Measurements from ENCODE around the gene PDE1C.
"Not testable (repeated sequence)": the region's sequence is repeated elsewhere in the genome, so short reads cannot be mapped to it uniquely, and the experiment has no call there.

The PDE1C gene

GRCh38 chr7:32076802-32077201 lies 6.6 kb upstream of the PDE1C start:
- not testable (repeated sequence) for H3K27me3 ChIP-seq (ENCODE audit: insufficient read depth, low read length); H3K23ac ChIP-seq (ENCODE audit: low read length); H3K9ac ChIP-seq (ENCODE audit: low read length)

GRCh38 chr7:32075612-32076011 lies 5.4 kb upstream of the PDE1C start:
- Histone ChIP-seq H3K9me3 (ENCODE audit: insufficient read depth, low read depth, low read length) (peaks cover 6% of the 10 kb centered on the region), H3K18ac (ENCODE audit: low read length) (no peak overlapping the region), H3K27ac (ENCODE audit: low read depth, low read length) (no peak overlapping the region), H3K36me3 (ENCODE audit: control insufficient read depth in 1 of 2, insufficient read depth in 2 of 2, low read length in 2 of 2) (no peaks in the 10 kb centered on the region), H2BK120ac (ENCODE audit: insufficient read depth, low read length, poor library complexity) (no peak overlapping the region), H2BK12ac (ENCODE audit: low read length) (no peak overlapping the region), H3K14ac (ENCODE audit: low read length) (no peak overlapping the region), H4K8ac (ENCODE audit: low read depth, low read length) (no peak overlapping the region), H4K12ac (ENCODE audit: low read depth, low read length) (no peak overlapping the region), H2AK5ac (ENCODE audit: low read length) (no peak overlapping the region), H3K23ac (ENCODE audit: low read length) (no peak overlapping the region), H3K4me3 (ENCODE audit: low read depth, low read length) (no peak overlapping the region), H3K4me2 (ENCODE audit: low read length) (no peak overlapping the region), H4K91ac (ENCODE audit: low read depth, low read length) (no peak overlapping the region), H3K4me1 (ENCODE audit: control insufficient read depth in 1 of 2, insufficient read depth in 2 of 2, low read length in 2 of 2) (peaks cover 0 to 1% of the 10 kb centered on the region in 2 experiments), H2BK5ac (ENCODE audit: low read depth, low read length, poor library complexity) (no peak overlapping the region), H3K27me3 (ENCODE audit: insufficient read depth, low read length) (peaks cover 17% of the 10 kb centered on the region), H3K79me2 (ENCODE audit: control insufficient read depth, insufficient read depth, low read length, poor library complexity) (no peaks in the 10 kb centered on the region), H3K79me1 (ENCODE audit: low read length) (no peaks in the 10 kb centered on the region), H3K9ac (ENCODE audit: low read length) (no peak overlapping the region), H2AFZ (ENCODE audit: insufficient read depth, low read length, poor library complexity) (no peak overlapping the region), H3K4ac (ENCODE audit: low read depth, low read length) (no peak overlapping the region)
- DNase-seq, result no peak
- WGBS (ENCODE audit: extremely low coverage, insufficient coverage, insufficient read length), result no CpG with 5 or more reads among the region's 4 CpGs

More at GRCh38 chr7:32076802-32077201, 6.6 kb upstream of the PDE1C start:
- not testable (repeated sequence) for H4K12ac ChIP-seq (ENCODE audit: low read depth, low read length); H3K4me1 ChIP-seq (ENCODE audit: control insufficient read depth in 1 of 2, insufficient read depth in 2 of 2, low read length in 2 of 2); H3K4me2 ChIP-seq (ENCODE audit: low read length); H3K4me3 ChIP-seq (ENCODE audit: low read depth, low read length); H3K4ac ChIP-seq (ENCODE audit: low read depth, low read length); H3K79me1 ChIP-seq (ENCODE audit: low read length); H4K8ac ChIP-seq (ENCODE audit: low read depth, low read length); H3K79me2 ChIP-seq (ENCODE audit: control insufficient read depth, insufficient read depth, low read length, poor library complexity); H3K27ac ChIP-seq (ENCODE audit: low read depth, low read length); H4K91ac ChIP-seq (ENCODE audit: low read depth, low read length); H2AK5ac ChIP-seq (ENCODE audit: low read length); H3K14ac ChIP-seq (ENCODE audit: low read length); H2BK120ac ChIP-seq (ENCODE audit: insufficient read depth, low read length, poor library complexity); H3K9me3 ChIP-seq (ENCODE audit: insufficient read depth, low read depth, low read length); H2BK5ac ChIP-seq (ENCODE audit: low read depth, low read length, poor library complexity); H3K18ac ChIP-seq (ENCODE audit: low read length); H2AFZ ChIP-seq (ENCODE audit: insufficient read depth, low read length, poor library complexity); H3K36me3 ChIP-seq (ENCODE audit: control insufficient read depth in 1 of 2, insufficient read depth in 2 of 2, low read length in 2 of 2); H2BK12ac ChIP-seq (ENCODE audit: low read length); DNase-seq
- whole genome bisulfite sequencing (ENCODE audit: extremely low coverage, insufficient coverage, insufficient read length), result no CpG with 5 or more reads among the region's 5 CpGs

- DNase-seq, result no peak
- Histone ChIP-seq H4K12ac (ENCODE audit: low read depth, low read length) (no peak overlapping the region), H2BK5ac (ENCODE audit: low read depth, low read length, poor library complexity) (no peak overlapping the region), H3K79me2 (ENCODE audit: control insufficient read depth, insufficient read depth, low read length, poor library complexity) (no peaks in the 10 kb centered on the region), H3K23ac (ENCODE audit: low read length) (no peak overlapping the region), H3K9ac (ENCODE audit: low read length) (no peak overlapping the region), H3K9me3 (ENCODE audit: insufficient read depth, low read depth, low read length) (peaks cover 6% of the 10 kb centered on the region), H2AK5ac (ENCODE audit: low read length) (no peak overlapping the region), H2AFZ (ENCODE audit: insufficient read depth, low read length, poor library complexity) (no peak overlapping the region), H3K4me1 (ENCODE audit: control insufficient read depth in 1 of 2, insufficient read depth in 2 of 2, low read length in 2 of 2) (peaks cover 3 to 6% of the 10 kb centered on the region in 2 experiments), H3K4me2 (ENCODE audit: low read length) (no peak overlapping the region), H3K79me1 (ENCODE audit: low read length) (no peaks in the 10 kb centered on the region), H3K36me3 (ENCODE audit: control insufficient read depth in 1 of 2, insufficient read depth in 2 of 2, low read length in 2 of 2) (no peaks in the 10 kb centered on the region), H2BK12ac (ENCODE audit: low read length) (no peak overlapping the region), H2BK120ac (ENCODE audit: insufficient read depth, low read length, poor library complexity) (no peak overlapping the region), H4K8ac (ENCODE audit: low read depth, low read length) (no peak overlapping the region), H3K18ac (ENCODE audit: low read length) (no peak overlapping the region), H3K27me3 (ENCODE audit: insufficient read depth, low read length) (peaks cover 23% of the 10 kb centered on the region), H3K4ac (ENCODE audit: low read depth, low read length) (no peak overlapping the region), H3K14ac (ENCODE audit: low read length) (no peak overlapping the region), H3K27ac (ENCODE audit: low read depth, low read length) (no peak overlapping the region), H3K4me3 (ENCODE audit: low read depth, low read length) (no peak overlapping the region), H4K91ac (ENCODE audit: low read depth, low read length) (no peak overlapping the region)
- WGBS (ENCODE audit: extremely low coverage, insufficient coverage, insufficient read length), result no CpG with 5 or more reads among the region's 9 CpGs
Observed at GRCh38 chr7:32074787-32075585, 4.8 kb upstream of the PDE1C start.

- H2AFZ ChIP-seq (ENCODE audit: insufficient read depth, low read length, poor library complexity), result no peak overlapping the region
- DNase-seq, result no peak
- H3K9ac ChIP-seq (ENCODE audit: low read length), result no peak overlapping the region
- H4K91ac ChIP-seq (ENCODE audit: low read depth, low read length), result no peak overlapping the region
- no peak overlapping the region for H3K4ac ChIP-seq (ENCODE audit: low read depth, low read length)
- H3K18ac ChIP-seq (ENCODE audit: low read length), result no peak overlapping the region
- no peaks in the 10 kb centered on the region for H3K79me1 ChIP-seq (ENCODE audit: low read length)
- no peak overlapping the region for H4K12ac ChIP-seq (ENCODE audit: low read depth, low read length)
- no peaks in the 10 kb centered on the region for H3K36me3 ChIP-seq (ENCODE audit: control insufficient read depth in 1 of 2, insufficient read depth in 2 of 2, low read length in 2 of 2)
- H3K79me2 ChIP-seq (ENCODE audit: control insufficient read depth, insufficient read depth, low read length, poor library complexity), result no peaks in the 10 kb centered on the region
- no peak overlapping the region for H2BK5ac ChIP-seq (ENCODE audit: low read depth, low read length, poor library complexity)
- peaks cover 2% of the 10 kb centered on the region for H3K9me3 ChIP-seq (ENCODE audit: insufficient read depth, low read depth, low read length)
- no peak overlapping the region for H2AK5ac ChIP-seq (ENCODE audit: low read length)
- no peak overlapping the region for H3K14ac ChIP-seq (ENCODE audit: low read length)
- no peak overlapping the region for H3K4me3 ChIP-seq (ENCODE audit: low read depth, low read length)
- no peak overlapping the region for H3K27ac ChIP-seq (ENCODE audit: low read depth, low read length)
- H3K23ac ChIP-seq (ENCODE audit: low read length), result no peak overlapping the region
- no CpG with 5 or more reads among the region's 1 CpG for WGBS (ENCODE audit: extremely low coverage, insufficient coverage, insufficient read length)
- H3K4me2 ChIP-seq (ENCODE audit: low read length), result no peak overlapping the region
- H2BK120ac ChIP-seq (ENCODE audit: insufficient read depth, low read length, poor library complexity), result no peak overlapping the region
- H3K4me1 ChIP-seq (ENCODE audit: control insufficient read depth in 1 of 2, insufficient read depth in 2 of 2, low read length in 2 of 2), result peaks cover 3 to 6% of the 10 kb centered on the region in 2 experiments
- no peak overlapping the region for H4K8ac ChIP-seq (ENCODE audit: low read depth, low read length)
- peaks cover 36% of the 10 kb centered on the region for H3K27me3 ChIP-seq (ENCODE audit: insufficient read depth, low read length)
- no peak overlapping the region for H2BK12ac ChIP-seq (ENCODE audit: low read length)
Observed at GRCh38 chr7:32073533-32073932, 3.3 kb upstream of the PDE1C start.
